Activated CD4-positive, CD25-positive, alpha-beta regulatory T cell treated with anti-CD3 and anti-CD28 coated beads, Interleukin-2, amount 50 U/mL, for 16 hours (primary cell): ENCODE results near the gene SERGEF.
A peak's percentile ranks its signal among the peaks of the same experiment; 100 is the strongest.
"Not testable (repeated sequence)": the region's sequence is repeated elsewhere in the genome, so short reads cannot be mapped to it uniquely, and the experiment has no call there.

Source experiments
- DNase-seq: peaks from one replicate; pipeline ENCODE4 v3.0.0-alpha.2; 2020; ENCODE audit warnings: low read depth, low spot score

SERGEF gene

DNA sequence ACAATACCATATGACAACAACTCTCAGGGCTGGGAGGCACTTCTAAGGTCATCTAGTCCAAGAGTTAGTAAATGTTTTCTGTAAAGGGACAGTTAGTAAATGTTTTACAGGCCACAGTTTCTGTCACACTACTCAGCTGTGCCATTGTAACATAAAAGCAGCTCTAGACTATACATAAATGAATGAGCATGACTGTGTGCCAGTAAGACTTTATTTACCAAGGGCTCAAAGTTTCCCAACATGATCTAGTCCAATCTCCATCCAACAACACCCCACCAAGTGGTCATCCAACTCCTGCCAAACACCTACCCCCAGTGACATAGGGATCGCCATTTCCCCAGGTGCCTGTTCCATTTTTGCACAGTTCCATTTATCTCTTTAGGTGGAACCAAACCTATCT lies 12.1 kb downstream of the SERGEF start:
- DNase-seq = no peak

GRCh38 chr11:18000128-18000527 lies 12.7 kb downstream of the SERGEF start:
- not testable (repeated sequence) for DNase-seq

DNA sequence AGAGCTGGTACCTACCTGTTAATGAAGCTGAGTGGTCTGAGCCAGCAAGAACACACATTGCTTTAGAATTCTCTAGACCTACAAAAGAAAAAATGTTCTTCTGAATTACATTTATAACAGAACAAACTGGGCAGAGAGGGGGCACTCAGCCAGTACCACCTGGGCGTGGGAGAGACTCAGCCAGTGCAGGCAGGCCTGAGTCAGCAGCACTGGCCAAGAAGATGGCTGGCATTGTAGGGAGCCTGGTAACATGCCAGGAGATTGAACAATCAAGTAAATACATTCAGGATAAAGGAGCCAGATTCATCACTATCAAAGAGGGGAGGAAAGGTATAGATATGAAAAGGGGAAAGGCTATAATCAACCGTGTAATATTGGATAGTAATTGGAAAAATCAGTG lies 19.9 kb downstream of the SERGEF start:
- no peak for DNase-seq

DNA sequence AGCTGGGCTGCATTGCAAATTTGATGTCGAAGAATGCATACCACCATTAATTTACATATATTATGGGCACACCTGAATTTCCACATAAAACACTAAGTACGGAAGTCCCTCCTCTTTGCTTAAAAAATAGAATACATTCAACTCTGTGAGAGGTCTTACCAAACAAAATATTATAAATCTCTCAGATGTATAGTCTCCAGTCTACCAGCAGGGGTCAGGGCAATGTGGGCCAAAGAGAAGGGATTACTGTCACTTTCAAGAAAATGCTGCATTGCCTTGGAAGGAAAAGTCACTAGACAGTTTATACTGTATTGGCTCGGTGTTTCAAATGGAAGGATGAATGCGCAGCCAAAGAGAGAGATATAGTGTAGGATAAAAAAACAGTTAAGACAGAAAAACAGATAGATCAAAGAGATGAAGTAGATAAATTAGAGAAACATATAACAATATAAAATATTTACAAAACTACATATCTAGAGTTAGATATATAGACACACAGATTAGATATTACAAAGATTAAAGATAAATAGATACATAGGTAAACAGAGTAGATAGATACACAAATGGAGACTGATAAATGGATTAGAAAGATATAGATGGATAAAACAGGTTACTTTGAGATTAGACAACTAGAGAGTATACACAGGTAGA lies 20.9 kb downstream of the SERGEF start:
- DNase-seq = no peak

DNA sequence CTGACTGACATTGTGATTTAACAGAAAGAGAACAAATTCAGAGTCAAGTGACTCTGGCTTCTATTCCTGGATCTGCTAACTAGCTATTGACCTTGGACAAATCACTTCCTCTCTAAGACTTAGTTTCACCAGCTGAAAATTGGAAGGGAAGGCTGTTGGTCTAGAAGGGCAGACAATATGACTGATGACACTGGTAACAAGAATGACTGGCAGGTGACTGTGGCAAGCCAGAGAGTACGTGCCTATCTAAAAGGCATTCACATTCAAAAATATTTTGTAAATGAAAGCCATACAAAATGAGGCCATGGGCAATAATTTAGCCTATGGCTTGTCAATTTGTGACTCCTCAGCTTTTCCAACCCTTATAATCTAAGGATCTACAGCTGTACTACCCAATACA lies 23.5 kb downstream of the SERGEF start:
- no peak for DNase-seq

- DNase-seq = no peak
Measured at GRCh38 chr11:17988465-17988864, 24.4 kb downstream of the SERGEF start.

DNA sequence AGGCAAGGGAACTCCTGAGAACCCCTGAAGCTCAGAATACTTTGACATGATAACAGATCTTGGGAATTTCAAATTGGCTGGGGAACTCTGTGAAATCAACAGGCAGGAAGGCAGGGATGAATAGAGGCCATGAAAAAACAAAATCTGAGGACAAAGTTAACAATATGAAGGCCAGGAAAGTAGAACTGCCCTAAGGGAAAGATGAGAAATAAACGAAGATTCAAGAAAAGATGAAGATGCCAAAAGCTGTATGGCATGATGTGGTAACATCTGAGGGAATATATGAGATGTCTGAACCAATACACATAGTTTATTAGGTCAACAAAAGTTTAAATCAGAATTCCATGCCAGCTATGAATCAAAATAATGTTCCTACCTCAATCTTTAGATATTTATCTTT lies 25.0 kb downstream of the SERGEF start:
- DNase-seq = no peak

DNA sequence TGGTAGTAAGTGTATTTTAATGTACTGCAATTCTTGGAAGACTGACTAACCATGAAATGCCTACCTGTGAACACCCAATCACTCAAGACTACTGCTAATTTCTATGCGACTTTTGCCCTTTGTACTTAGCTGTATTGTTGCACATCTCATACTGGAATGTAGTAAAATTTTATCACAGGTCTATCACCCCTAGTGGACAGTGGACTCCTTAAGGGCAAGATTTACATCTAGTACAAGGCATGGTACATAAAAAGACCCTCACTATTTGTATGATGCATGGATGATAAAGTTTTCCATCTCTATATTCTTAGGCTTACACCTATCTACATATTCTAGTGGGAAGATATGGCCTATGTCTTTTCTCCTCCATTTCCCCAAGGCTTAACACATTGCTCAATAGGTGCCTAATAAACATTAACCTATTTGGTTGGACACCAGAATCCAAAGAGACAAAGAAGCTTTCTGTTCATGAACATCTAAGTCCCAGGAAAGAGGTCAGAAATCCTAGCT lies 26.1 kb downstream of the SERGEF start:
- no peak for DNase-seq

- DNase-seq = no peak
Measured at GRCh38 chr11:17986007-17986710, 26.7 kb downstream of the SERGEF start.

DNA sequence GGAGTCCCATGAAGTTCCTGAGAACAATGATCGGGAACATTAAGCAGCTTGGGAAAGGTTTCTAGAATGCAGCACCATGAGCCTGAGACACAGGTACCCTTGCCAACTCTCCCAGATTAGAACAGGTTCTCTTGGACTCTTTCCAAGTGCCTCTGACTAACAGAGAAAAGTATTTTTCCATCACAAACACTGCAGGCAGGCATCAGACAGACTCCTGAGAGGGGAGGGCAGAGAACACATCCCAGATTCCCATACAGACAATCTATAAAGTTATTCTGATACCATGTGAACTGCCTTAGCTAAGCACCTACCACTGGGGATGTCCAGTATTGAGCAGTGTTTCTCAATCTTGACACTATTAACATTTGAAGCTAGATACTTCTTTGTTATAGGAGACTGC lies 27.3 kb downstream of the SERGEF start:
- no peak for DNase-seq

GRCh38 chr11:17983569-17983968 lies 29.3 kb downstream of the SERGEF start:
- DNase-seq = no peak

GRCh38 chr11:17979770-17980371 lies 33.0 kb downstream of the SERGEF start:
- peak; percentile 5 for DNase-seq

DNA sequence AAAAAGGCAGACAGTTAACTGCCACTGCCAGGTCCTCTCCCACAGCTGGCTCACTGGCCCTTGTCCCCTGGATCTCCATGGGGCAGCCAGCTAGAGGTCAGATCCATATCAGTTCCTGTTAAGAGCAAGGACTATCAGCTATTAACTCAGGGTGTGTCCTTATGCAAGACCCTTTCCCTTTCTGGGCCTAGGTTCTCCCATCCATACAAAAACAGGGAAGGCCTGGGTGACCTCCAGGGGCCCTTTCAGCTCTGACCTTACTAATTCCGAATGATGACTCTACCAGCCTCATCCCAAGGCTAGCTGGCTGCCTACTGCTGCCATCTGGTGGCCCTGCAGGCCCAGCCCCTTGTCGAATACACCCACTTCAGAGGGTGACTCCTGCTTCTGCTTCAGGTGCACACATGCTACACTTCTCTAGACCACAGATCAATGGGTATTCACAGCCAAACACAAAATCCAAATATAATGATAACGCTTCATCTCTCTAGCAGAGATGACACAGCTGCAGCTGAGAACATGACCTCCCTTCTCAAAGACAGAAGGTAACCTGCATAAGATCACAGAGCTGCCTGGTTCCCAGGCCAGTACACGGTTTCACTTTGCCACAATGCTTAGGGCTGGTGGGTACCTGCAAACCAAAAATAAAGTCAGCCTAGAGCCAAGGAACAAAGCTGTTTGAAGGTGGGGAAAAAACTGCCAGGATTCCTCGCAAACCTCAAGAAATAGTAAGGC lies 34.1 kb downstream of the SERGEF start:
- DNase-seq = no peak

DNA sequence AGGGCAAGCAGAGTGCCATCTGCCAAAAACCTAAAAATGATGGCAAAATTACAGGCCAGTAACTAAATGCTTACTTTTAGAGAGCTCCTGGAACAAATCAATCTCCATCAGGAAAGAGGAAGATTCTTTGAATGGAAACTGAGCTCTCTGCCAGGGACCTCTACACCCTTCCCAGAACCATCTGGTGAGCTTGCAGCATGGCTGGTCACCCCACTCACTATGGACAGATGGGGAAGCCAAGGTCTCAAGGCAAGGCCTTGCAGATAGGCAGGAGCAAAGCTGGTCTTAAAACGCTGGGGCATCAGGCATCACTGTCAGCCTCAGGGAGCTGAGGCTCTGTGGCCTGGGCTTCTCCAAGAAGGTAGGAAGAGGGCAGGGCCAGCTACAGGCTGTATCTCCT lies 36.2 kb downstream of the SERGEF start:
- no peak for DNase-seq

- DNase-seq = no peak
Measured at GRCh38 chr11:17974246-17974645, 38.6 kb downstream of the SERGEF start.

GRCh38 chr11:17972987-17973386 lies 39.9 kb downstream of the SERGEF start:
- DNase-seq = no peak

DNA sequence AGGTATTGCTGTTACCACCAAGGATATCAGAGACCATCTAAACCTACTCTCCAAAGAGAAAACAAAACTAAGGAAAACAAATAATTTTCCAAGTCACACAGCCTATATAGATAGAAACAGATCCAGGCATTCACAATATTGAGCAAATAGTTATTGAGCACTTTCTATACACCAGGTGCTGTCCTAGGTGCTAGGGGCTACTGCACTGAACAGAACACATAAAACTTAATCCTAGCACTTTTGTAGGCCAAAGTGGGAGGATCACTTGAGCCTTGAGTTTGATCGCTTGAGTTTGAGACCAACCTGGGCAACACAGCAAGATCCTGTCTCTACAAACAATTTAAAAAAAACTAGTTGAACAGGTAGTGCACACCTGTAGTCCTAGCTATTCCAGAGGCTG lies 44.6 kb downstream of the SERGEF start:
- DNase-seq = no peak

DNA sequence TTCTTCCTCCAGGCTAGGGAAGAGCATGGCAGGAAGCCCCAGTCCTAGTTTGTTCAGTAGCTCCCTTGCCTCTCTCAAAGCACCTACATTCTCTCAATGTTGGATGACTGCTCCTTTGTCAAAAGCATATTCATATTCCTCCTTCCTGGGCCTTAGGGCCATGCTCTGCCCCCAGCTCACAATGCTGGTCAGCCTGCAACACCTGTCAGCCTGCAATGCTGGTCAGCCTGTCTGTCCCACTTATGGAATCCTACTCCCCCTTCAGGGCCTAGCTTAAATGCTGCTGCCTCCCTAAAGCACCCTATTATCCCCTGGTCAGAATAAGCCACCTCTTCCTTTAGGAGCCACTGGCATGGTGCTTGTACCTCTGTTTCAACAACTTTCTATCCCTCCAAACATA lies 45.2 kb downstream of the SERGEF start:
- no peak for DNase-seq

- no peak for DNase-seq
Measured at GRCh38 chr11:17960091-17960490, 52.8 kb downstream of the SERGEF start.

GRCh38 chr11:17958446-17958845 lies 54.4 kb downstream of the SERGEF start:
- DNase-seq = no peak

DNA sequence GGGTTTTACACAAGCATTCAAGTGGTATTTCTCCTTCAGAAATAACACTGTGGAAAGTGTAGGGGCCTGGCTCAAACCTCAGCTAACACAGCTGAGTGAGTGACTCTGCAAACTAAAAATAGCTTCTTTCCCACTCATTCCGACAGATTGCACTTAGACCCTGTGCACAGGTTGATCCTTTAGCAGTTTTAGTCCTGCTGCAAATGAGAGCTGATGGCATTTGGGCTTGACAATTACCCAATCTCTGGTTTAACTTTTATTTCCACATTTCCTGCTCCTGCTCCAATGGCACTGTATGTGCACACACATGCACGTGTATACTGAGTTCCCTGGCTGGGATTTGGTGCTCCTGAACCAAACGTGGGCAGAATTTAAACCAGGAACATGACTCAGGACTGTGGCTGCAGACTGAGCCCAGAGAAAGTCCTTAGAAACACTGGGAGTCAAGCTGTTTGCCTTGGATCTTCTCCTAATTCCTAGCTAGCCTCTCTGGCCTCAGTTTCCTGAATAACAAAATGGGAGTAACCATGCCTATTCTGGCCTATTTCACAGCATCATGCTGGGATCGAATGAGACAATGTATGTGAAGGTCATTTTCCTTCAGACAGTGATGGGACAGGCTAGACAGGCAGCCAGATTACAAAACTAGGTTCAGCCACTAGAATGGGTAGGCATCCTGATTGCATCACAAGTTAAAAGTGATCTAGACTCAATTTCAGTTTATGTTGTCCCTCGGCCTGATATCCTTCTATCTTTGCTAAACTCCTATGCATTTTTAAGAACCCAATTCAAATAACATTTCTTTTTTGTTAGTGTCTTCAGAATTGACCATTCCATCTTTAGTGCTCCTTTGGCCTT lies 58.2 kb downstream of the SERGEF start:
- DNase-seq = no peak
